ENCODE results near the gene SLC35F3. TPM values are rescaled to one million over a fixed set of nuclear protein-coding genes. Genes with fewer than 3 reads are reported as not detected.
"Not testable (repeated sequence)": the region's sequence is repeated elsewhere in the genome, so short reads cannot be mapped to it uniquely, and the experiment has no call there.

Gene SLC35F3
- total RNA-seq, 5 donors from 2014 or later (not counting 1 experiment from before 2014, with no cell fraction given) = 0.19 to 4.6 (median 1.3) TPM; not detected in 1

DNA sequence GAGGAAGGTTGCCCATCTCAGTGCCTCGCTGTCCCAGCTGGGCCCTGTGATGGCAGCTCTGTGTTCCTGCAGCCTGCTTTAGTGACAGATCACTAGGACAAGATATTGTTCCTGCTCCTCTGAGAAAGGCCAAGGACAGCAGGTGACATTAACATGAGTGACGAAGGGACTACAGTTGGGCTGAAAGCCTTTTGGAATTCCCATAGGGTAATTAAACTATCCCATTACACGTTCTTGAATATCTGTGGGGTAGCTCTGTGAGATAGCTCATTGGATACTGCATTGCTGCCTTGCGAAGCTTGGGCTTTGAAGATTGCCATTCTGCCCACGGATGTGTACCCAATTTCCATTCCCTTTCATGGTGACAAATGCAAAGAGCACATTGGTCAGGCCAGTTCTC lies 390.6 kb downstream of the SLC35F3 start:
- DNase-seq (no peak), ATAC-seq (replicated peaks in 1 of 4) (no peak)
- Mint-ChIP-seq H3K36me3 (peaks cover under 1% of the 10 kb centered on the region), H3K4me1 (no peaks in the 10 kb centered on the region), H3K9me3 (peaks cover under 1 to 5% (median 4%) of the 10 kb centered on the region in 3 donors), H3K4me3 (no peak overlapping the region), H3K27me3 (peaks cover 4 to 22% of the 10 kb centered on the region in 2 donors), H3K27ac (no peak overlapping the region)
- peaks cover 0 to 11% of the 10 kb centered on the region in 2 experiments for H3K27me3 ChIP-seq (replicated peaks in 1 of 2; ENCODE audit: control insufficient read depth in 2 of 2, extremely low read depth in 1 of 2, insufficient read depth in 2 of 2, low read length in 1 of 2)
- ChIA-PET CTCF (no interaction called here), POLR2A (no interaction called here)
- H3K9me3 ChIP-seq = no peaks in the 10 kb centered on the region
- no peak overlapping the region for H3K27ac ChIP-seq (ENCODE audit: low read length)
- no peaks in the 10 kb centered on the region for H3K36me3 ChIP-seq (ENCODE audit: control insufficient read depth in 2 of 2, extremely low read depth in 1 of 2, insufficient read depth in 1 of 2, low read length in 1 of 2)
- WGBS (ENCODE audit: insufficient coverage) = 56% methylated on average over 3 of the region's 5 CpGs
- H3K4me3 ChIP-seq (ENCODE audit: control insufficient read depth in 1 of 2, extremely low read depth in 1 of 2, low read length in 1 of 2) = no peak overlapping the region
- no peaks in the 10 kb centered on the region for H3K4me1 ChIP-seq (ENCODE audit: control insufficient read depth in 1 of 2, extremely low read depth in 1 of 2, insufficient read depth in 2 of 2, low read length in 2 of 2)

DNA sequence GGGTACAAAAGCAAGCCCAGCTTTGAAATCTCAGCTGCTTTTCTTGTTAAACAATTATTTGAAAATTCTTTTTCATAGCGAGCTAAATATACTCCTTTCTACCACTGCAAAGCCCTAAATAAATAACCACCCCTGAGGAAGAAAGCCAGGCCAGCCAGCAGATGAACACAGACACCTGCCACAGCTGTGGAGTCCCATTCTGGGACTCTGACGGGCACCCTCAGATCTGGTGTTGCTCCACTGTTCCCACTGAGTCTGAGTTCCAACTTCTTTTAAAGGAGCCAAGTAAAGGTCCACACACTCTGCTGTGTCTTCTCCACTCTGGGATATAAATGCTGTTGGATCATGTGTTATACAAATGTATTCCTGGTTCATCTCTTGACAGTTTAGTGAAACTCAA lies 391.1 kb downstream of the SLC35F3 start:
- no peaks in the 10 kb centered on the region for H3K4me1 Mint-ChIP-seq
- no peaks in the 10 kb centered on the region for H3K36me3 Mint-ChIP-seq
- 90% methylated on average over 1 of the region's 2 CpGs for WGBS (ENCODE audit: insufficient coverage)
- peaks cover 0 to 11% of the 10 kb centered on the region in 2 experiments for H3K27me3 ChIP-seq (replicated peaks in 1 of 2; ENCODE audit: control insufficient read depth in 2 of 2, extremely low read depth in 1 of 2, insufficient read depth in 2 of 2, low read length in 1 of 2)
- DNase-seq (no peak), ATAC-seq (replicated peaks in 1 of 4) (no peak)
- no peaks in the 10 kb centered on the region for H3K4me1 ChIP-seq (ENCODE audit: control insufficient read depth in 1 of 2, extremely low read depth in 1 of 2, insufficient read depth in 2 of 2, low read length in 2 of 2)
- no peak overlapping the region for H3K27ac ChIP-seq (ENCODE audit: low read length)
- ChIA-PET CTCF (no interaction called here), POLR2A (no interaction called here)
- H3K9me3 ChIP-seq = no peaks in the 10 kb centered on the region
- no peak overlapping the region for H3K4me3 Mint-ChIP-seq
- H3K27ac Mint-ChIP-seq = no peak overlapping the region
- peaks cover 4 to 22% of the 10 kb centered on the region in 2 donors for H3K27me3 Mint-ChIP-seq
- no peaks in the 10 kb centered on the region for H3K36me3 ChIP-seq (ENCODE audit: control insufficient read depth in 2 of 2, extremely low read depth in 1 of 2, insufficient read depth in 1 of 2, low read length in 1 of 2)
- no peak overlapping the region for H3K4me3 ChIP-seq (ENCODE audit: control insufficient read depth in 1 of 2, extremely low read depth in 1 of 2, low read length in 1 of 2)
- no peaks in the 10 kb centered on the region for H3K9me3 Mint-ChIP-seq

DNA sequence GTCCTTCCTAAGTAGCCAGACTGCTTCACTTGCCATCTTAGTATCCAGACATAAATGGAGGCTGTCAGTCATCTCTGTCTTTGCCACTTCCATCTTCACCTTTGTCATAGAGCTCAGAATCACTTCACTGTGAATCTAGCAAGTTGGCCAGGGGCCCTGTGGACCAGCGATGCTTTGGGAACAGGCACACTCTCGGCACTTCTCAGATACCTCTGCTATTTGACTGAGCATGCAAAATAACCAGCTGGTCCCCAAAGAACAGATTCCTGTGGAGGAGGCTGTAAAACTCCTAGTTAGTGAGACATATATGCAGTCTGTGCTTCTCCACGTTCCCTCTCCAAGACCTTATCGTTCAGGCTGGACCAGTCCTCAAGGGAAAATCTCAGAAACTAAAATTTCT lies 392.0 kb downstream of the SLC35F3 start:
- no peak overlapping the region for H3K4me3 ChIP-seq (ENCODE audit: control insufficient read depth in 1 of 2, extremely low read depth in 1 of 2, low read length in 1 of 2)
- ChIA-PET CTCF (no interaction called here), POLR2A (no interaction called here)
- Mint-ChIP-seq H3K4me3 (no peak overlapping the region), H3K9me3 (no peaks in the 10 kb centered on the region), H3K27ac (no peak overlapping the region), H3K36me3 (no peaks in the 10 kb centered on the region), H3K4me1 (no peaks in the 10 kb centered on the region), H3K27me3 (peaks cover 2 to 22% of the 10 kb centered on the region in 2 donors)
- H3K36me3 ChIP-seq (ENCODE audit: control insufficient read depth in 2 of 2, extremely low read depth in 1 of 2, insufficient read depth in 1 of 2, low read length in 1 of 2) = no peaks in the 10 kb centered on the region
- WGBS (ENCODE audit: insufficient coverage) = 91% methylated on average over 3 of the region's 4 CpGs
- H3K4me1 ChIP-seq (ENCODE audit: control insufficient read depth in 1 of 2, extremely low read depth in 1 of 2, insufficient read depth in 2 of 2, low read length in 2 of 2) = no peaks in the 10 kb centered on the region
- H3K27me3 ChIP-seq (replicated peaks in 1 of 2; ENCODE audit: control insufficient read depth in 2 of 2, extremely low read depth in 1 of 2, insufficient read depth in 2 of 2, low read length in 1 of 2) = peaks cover 0 to 8% of the 10 kb centered on the region in 2 experiments
- no peak overlapping the region for H3K27ac ChIP-seq (ENCODE audit: low read length)
- DNase-seq = no peak
- no peak for ATAC-seq (replicated peaks in 1 of 4)
- no peaks in the 10 kb centered on the region for H3K9me3 ChIP-seq

DNA sequence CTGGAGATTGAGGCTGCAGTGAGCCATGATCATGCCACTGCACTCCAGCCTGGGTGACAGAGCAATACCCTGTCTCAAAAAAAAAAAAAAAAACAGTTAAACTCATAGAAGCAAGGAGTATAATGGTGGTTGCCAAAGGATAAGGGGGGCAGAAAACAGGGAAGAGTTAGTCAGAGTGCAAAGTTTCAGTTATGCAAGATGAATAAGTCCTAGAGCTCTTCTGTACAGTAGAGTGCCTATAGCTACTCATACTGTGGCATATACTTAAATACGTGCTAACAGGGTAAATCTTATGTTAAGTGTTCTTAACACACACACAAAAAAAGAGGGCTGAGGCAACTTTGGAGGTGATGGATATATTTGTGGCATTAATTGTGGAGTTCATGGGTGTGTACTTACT lies 393.2 kb downstream of the SLC35F3 start:
- no peaks in the 10 kb centered on the region for H3K36me3 ChIP-seq (ENCODE audit: control insufficient read depth in 2 of 2, extremely low read depth in 1 of 2, insufficient read depth in 1 of 2, low read length in 1 of 2)
- no peak for ATAC-seq (replicated peaks in 1 of 4)
- Mint-ChIP-seq H3K36me3 (no peaks in the 10 kb centered on the region), H3K27ac (no peak overlapping the region), H3K4me3 (no peak overlapping the region), H3K27me3 (peaks cover 2 to 20% of the 10 kb centered on the region in 2 donors), H3K4me1 (no peaks in the 10 kb centered on the region), H3K9me3 (no peaks in the 10 kb centered on the region)
- H3K27me3 ChIP-seq (replicated peaks in 1 of 2; ENCODE audit: control insufficient read depth in 2 of 2, extremely low read depth in 1 of 2, insufficient read depth in 2 of 2, low read length in 1 of 2) = peaks cover 0 to 4% of the 10 kb centered on the region in 2 experiments
- DNase-seq = no peak
- WGBS (ENCODE audit: insufficient coverage) = no CpG with 5 or more reads among the region's 1 CpG
- no peaks in the 10 kb centered on the region for H3K9me3 ChIP-seq
- ChIA-PET CTCF (interaction anchor here in 1 of 2 donors (0.8 kb wide), 1 partner anchor 13 kb away, joined by 3 read pairs; no protein-coding TSS in a partner anchor), POLR2A (no interaction called here)
- no peak overlapping the region for H3K4me3 ChIP-seq (ENCODE audit: control insufficient read depth in 1 of 2, extremely low read depth in 1 of 2, low read length in 1 of 2)
- H3K27ac ChIP-seq (ENCODE audit: low read length) = no peak overlapping the region
- H3K4me1 ChIP-seq (ENCODE audit: control insufficient read depth in 1 of 2, extremely low read depth in 1 of 2, insufficient read depth in 2 of 2, low read length in 2 of 2) = peaks cover 0 to 7% of the 10 kb centered on the region in 2 experiments

DNA sequence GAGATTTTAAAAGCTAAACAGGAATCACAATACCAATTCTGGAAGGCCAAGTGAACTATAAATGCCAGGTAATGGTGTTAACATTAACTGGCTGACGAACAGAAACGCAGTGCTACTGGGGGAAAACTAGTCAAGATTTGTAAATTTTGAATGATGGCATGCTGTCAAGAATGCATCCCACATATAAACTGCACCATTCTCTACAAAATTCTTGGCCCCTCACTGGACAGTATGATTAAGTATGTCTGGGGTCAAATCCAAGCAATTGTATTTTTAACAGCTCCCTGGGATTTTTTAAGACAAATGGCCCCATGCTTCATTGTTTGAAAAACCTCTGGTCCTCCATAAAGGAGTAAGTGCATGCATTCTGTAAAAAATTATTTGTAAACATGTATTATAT lies 395.6 kb downstream of the SLC35F3 start:
- H3K4me1 Mint-ChIP-seq = no peaks in the 10 kb centered on the region
- H3K27ac Mint-ChIP-seq = no peak overlapping the region
- no peak overlapping the region for H3K4me3 Mint-ChIP-seq
- no peak for ATAC-seq (replicated peaks in 1 of 4)
- H3K27ac ChIP-seq (ENCODE audit: low read length) = no peak overlapping the region
- H3K4me1 ChIP-seq (ENCODE audit: control insufficient read depth in 1 of 2, extremely low read depth in 1 of 2, insufficient read depth in 2 of 2, low read length in 2 of 2) = peaks cover 0 to 7% of the 10 kb centered on the region in 2 experiments
- ChIA-PET CTCF (interaction anchor here in 1 of 2 donors (0.8 kb wide), 1 partner anchor 12 kb away, joined by 4 read pairs; no protein-coding TSS in a partner anchor), POLR2A (no interaction called here)
- H3K9me3 Mint-ChIP-seq = peaks cover 0 to 4% (median 2%) of the 10 kb centered on the region in 3 donors
- no peak for DNase-seq
- H3K9me3 ChIP-seq = no peaks in the 10 kb centered on the region
- H3K36me3 ChIP-seq (ENCODE audit: control insufficient read depth in 2 of 2, extremely low read depth in 1 of 2, insufficient read depth in 1 of 2, low read length in 1 of 2) = no peaks in the 10 kb centered on the region
- peaks cover 0 to 3% of the 10 kb centered on the region in 2 experiments for H3K27me3 ChIP-seq (replicated peaks in 1 of 2; ENCODE audit: control insufficient read depth in 2 of 2, extremely low read depth in 1 of 2, insufficient read depth in 2 of 2, low read length in 1 of 2)
- no peaks in the 10 kb centered on the region for H3K36me3 Mint-ChIP-seq
- H3K27me3 Mint-ChIP-seq = peaks cover 0 to 20% of the 10 kb centered on the region in 2 donors
- WGBS (ENCODE audit: insufficient coverage) = no CpG with 5 or more reads among the region's 2 CpGs
- H3K4me3 ChIP-seq (ENCODE audit: control insufficient read depth in 1 of 2, extremely low read depth in 1 of 2, low read length in 1 of 2) = no peak overlapping the region

DNA sequence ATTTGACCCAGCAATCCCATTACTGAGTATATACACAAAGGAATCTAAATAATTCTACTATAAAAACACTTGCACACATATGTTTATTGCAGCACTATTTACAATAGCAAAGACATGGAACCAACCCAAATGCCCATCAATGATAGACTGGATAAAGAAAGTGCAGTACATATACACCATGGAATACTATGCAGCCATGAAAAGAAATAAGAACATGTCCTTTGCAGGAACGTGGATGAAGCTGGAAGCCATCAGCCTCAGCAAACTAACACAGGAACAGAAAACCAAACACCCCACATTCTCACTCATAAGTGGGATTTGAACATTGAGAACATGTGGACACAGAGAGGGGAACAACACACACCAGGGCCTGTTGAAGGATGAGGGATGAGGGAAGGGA lies 397.2 kb downstream of the SLC35F3 start:
- H3K36me3 Mint-ChIP-seq; H3K27ac Mint-ChIP-seq; DNase-seq; ATAC-seq (replicated peaks in 1 of 4); H3K4me3 Mint-ChIP-seq; H3K9me3 ChIP-seq; POLR2A ChIA-PET; H3K27me3 ChIP-seq (replicated peaks in 1 of 2; ENCODE audit: control insufficient read depth in 2 of 2, extremely low read depth in 1 of 2, insufficient read depth in 2 of 2, low read length in 1 of 2); H3K27ac ChIP-seq (ENCODE audit: low read length); CTCF ChIA-PET; H3K4me3 ChIP-seq (ENCODE audit: control insufficient read depth in 1 of 2, extremely low read depth in 1 of 2, low read length in 1 of 2); H3K36me3 ChIP-seq (ENCODE audit: control insufficient read depth in 2 of 2, extremely low read depth in 1 of 2, insufficient read depth in 1 of 2, low read length in 1 of 2); H3K9me3 Mint-ChIP-seq; H3K4me1 Mint-ChIP-seq; H3K4me1 ChIP-seq (ENCODE audit: control insufficient read depth in 1 of 2, extremely low read depth in 1 of 2, insufficient read depth in 2 of 2, low read length in 2 of 2): not testable (repeated sequence)
- no CpG with 5 or more reads among the region's 1 CpG for WGBS (ENCODE audit: insufficient coverage)
- H3K27me3 Mint-ChIP-seq = peaks cover 0 to 14% of the 10 kb centered on the region in 2 donors
